Stimulated activated CD4-positive, alpha-beta T cell treated with anti-CD3 and anti-CD28 coated beads, Interleukin-1b, Interleukin-23, amount 100 ng/mL, for 48 hours (primary cell): ENCODE data around the gene CMTM7.
A peak's percentile ranks its signal among the peaks of the same experiment; 100 is the strongest.

Experiments
- DNase-seq: peaks from one replicate; pipeline ENCODE4 v3.0.0-alpha.2; 2020

Gene CMTM7

DNA sequence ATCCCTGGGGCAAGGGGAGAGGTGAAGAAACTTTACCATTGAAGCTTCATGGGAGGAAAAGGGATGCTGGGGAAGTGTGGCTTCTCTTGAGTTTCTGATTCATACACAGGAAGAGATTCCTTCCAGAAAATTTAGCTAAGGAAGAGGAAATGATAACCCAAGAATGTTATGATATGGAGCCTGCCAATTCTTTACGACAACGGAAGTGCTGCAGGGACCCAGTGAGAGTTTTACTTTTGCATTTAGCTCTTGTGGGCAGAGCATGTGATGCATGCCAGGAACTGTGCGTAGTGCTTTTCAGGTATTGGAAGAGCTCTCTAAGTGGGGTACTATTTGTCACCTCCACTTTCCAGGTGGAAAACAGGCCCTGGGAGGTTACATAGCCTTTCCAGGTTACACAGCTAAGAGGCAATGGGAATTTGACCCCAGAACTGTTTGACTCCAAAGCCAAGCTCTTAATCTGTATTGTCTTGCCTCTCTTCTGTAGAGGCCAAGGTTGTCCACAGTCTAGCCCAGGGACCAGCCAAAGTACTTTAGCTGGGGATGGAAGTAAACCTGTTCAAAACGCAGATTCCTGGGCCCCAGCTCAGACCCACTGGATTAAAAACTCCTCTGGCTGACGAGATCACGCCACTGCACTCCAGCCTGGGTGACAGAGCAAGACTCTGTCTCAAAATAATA lies 23.0 kb downstream of the CMTM7 start:
- no peak for DNase-seq

DNA sequence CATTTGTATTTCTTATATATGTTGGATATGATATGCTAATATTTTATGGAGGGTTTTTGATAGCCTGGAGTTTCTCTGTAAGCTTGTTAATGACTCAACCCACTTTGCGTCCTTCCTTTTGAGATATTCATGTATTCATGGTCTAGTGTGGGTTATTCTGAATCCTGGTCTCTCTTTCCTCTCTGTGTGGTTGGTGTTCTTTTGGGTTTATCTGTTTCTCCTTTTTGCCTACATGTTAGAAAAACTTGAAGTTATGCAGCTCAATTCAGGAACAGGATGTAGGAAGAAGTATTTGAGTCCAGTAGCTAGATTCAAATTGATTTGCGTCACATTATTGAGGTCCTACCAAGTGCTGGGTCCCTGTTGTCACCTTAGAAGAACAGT lies 28.1 kb downstream of the CMTM7 start:
- DNase-seq: no peak

DNA sequence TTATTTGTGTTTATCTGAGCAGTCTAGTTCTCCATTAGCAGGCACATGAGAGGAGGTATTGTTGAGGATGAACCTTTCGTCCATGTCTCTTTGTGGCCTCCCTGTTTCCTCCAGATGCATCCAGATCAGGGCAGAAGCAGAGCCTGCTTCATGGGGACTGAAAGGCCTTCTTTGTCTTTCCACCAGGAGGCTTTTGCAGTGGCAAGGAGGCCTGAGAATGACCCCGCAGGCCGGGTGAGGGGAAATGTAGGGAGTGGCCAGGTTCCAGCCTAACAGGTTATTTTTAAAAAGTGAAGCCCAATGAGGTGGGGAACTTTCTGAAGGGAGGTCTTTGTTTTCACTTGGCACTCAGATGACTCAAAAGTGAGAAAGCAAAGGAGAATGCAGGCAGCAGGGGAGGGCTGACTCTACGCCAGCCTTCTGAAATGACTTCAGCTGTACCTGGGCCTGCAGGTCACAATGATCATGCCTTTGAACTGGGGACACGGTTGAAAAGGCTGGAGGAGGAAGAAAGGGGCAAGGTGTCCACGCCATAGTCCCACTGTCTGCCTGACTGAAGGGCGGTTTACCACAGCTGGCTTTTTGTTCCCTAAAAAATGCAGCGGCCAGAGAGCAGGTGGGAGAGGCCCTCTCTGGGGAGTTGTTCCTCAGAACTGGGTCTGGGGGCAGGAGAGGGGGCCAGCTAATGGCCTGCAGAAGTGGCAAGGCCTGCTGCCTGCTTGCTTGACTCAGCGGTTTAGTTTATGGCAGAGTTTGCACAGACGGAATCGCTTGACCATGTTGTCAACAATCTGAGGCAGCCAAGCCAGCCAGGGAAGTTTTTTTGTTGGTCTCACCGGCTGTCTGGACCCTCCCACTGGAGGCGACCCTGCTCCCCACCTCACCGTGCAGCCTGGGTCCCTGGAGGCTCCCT lies 28.7 kb downstream of the CMTM7 start:
- DNase-seq: peak; percentile 64

DNA sequence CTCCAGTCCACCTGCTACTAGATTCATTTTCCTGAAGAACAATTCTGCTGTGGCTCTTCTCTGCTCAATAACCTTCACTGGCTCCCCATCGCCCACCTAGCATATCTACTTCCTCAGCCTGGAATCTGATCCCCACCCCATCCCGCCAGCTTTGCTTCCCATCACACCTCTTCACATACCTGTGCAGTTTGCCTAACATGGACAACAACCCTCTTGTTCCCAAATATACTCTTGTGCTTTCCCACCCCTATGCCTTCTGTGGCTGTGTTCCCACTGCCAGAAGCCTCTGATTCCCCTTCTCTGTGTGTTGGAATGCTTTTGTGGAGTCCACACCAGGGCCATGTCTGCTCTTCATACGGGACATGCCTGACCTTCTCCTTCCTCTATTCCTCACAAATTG lies 29.5 kb downstream of the CMTM7 start:
- DNase-seq: no peak

DNA sequence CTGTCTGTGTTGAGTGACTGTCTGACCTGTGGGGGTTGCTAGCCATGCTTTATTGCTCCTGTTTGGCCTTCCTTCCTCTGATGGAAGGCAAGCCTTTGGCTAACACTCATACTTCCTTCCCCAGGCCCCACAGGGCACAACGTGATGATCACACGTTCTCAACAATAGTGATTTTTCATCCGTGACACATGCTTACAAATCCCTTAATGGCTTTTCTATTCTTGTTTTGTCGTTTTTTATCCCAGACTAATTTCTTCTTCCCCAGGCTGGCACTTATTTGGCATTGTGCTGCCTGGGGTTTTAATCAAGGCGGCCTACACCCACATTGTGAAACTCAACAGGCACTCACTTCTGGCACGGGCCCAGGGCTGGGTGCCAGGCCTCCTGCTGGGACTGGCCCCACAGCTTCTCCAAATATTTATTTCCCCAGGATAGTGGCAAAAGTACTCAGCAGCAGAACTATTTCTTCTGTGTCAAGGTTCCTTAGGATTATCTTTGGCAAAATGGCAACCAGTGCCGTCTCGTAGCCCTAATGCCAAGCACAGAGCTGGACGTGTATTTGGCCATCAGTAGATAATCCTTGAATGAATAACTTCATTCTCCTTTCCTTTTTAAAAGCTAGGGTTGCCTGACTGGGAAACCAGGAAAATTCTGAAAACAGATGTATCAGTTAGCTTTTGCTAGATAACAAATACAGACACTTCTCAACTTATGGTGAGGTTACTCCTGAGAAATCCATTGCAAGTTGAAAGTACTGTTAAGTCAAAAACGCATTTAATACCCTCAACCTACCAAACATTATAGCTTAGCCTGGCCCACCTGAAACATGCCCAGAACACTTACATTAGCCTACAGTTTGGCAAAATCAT lies 30.6 kb downstream of the CMTM7 start:
- DNase-seq: no peak

DNA sequence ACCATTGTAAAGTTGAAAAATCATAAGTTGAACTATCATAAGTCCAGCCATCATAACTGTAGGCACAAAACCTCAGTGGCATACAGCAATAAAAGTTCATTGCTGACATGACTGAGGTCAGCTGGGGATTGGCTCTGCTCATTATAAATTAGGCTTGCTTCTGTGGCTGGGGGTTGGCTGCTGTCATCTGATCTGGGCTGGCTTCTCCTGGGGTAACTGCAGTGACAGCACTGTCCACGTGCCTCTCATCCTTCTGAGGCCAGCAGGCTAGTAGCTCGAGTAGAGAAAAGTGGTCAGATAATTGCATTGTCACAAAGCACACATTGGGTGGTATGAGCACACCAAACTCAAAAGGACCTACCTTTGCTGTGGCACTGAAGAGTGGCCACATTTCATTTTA lies 31.3 kb downstream of the CMTM7 start:
- no peak for DNase-seq

DNA sequence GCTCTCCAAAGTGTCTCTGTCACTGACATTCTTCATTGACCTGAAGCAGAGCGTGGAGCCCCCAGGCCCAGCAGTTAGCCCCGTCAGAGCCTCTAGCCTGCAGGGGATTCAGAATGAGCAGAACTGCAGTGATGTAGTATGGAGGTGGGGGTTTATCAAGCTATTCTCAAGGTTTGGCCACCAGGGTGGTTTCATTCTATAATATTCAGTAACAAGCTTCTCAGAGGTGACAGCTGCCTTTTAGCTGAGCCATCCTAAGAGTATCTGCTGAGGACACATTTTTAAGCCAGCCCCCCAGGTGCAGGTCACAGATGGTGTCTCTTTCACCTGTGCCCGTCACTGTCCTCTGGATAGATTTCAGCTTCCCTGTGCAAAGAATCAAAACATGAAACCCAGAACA lies 31.9 kb downstream of the CMTM7 start:
- DNase-seq: no peak

DNA sequence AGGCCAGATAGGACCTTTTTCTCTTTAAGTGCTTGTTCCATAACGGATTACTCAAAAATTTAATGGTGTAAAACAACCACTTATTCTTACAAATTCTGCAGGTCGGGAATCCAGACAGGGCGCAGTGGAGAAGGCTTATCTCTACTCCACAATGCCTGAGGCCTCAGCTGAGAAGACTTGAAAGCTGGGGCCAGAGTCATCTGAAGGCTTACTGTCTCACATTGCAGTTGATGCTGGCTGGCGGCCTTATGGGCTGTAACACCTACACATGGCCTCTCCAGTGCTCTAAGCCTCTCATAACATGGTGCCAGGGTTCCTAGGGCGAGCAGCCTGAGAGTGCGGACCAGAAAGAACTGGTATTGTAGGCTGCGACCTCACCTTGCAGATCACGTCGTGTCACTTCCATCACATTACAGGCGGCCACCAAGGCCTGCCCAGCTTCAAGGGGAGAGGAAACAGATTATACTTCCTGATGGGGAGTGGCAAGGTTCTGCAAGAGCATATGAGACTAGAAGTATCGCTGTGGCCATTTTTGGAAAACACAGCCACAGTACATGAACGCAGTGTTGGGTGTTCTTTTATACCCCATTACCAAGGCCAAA lies 32.4 kb downstream of the CMTM7 start:
- DNase-seq: no peak

DNA sequence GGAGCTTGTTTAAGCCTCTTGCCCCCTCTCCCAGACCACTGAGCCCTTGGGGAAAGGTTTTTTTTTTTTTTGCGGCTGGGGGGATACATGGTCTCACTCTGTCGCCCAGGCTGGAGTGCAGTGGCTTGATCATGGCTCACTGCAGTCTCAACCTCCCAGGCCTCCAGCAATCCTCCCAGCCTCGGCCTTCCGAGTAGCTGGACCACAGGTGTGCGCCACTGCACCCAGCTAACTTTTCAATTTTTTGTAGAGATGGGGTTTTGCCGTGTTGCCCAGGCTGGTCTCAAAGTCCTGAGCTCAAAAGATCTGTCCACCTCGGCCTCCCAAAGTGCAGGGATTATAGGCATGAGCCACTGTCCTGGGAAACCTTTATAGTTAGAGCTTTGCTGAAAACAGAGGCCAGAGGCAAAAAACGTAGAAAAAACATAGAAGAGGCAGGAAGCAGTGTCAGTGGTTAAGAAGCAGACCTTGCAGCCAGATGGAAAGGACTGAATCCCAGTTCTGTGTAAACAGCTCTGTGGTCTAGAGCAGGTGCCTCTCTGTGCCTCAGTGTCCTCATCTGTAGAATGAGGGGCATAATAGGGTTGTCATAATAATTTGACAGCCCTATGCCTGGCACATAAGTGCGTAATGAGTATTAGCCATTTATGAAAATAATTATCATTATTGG lies 33.1 kb downstream of the CMTM7 start:
- DNase-seq: no peak

DNA sequence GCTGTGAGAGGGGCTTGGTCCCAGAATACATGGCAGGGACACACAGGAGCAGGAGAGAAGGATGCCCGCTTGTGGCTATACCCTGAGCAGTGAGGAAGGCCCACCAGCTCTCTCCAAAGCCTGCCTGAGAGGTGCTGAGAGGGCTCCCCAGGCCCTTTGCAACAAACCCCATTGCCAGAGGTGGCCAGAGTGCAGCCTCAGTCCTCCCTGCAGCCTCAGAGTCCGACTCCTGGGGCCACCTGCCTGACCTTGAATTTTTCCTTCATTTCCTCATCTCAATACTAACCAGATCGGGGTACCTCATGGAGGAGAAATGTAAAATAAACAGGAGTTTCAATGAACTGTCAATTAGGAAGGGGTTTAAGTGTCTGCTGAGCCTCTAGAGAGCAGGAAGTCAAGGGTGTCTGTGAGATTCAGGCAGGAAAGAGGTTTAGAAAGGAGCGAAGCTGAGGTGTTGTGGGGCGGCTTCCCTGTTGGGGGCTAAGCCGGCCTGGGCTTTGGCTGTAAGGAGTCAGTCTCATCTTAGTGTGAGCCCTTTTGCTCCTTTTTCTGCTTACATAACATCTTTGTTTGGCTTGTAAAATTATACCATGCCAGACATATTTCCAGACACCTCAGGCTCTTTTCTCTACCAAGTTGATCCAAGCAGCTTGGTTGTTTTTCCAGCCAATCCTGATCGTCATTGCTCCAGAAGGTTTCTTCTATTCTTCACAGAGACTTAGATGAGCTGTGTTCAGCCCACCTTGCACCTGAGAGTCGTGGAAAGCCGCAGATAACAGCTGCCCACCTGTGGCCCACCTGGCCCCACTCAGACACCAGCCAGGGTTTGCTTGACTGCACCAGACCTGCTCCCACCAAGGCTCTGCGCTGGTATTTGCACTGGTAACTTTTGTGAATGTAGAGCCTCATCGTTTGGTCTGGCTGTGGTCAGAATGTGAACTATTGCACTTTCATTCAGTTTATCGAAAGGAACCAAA lies 36.7 kb downstream of the CMTM7 start:
- no peak for DNase-seq

DNA sequence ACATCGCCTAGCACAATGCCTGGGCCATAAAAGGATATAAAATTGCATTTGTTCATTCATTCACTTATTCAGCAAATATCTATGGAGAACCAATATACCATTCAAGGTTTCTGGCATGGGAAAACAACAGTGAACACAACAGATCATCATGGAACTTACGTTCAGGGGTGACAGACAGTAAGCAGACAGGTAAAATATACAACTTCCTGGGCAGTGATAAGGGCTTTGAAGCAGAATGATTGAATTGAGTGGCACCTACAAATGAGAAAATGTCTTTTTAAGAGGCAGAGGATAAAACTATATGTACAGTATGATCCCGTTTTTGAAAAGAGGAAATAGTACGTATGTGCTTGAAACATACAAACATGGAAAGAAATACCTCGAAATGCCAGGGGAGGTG lies 39.2 kb downstream of the CMTM7 start:
- DNase-seq: no peak

DNA sequence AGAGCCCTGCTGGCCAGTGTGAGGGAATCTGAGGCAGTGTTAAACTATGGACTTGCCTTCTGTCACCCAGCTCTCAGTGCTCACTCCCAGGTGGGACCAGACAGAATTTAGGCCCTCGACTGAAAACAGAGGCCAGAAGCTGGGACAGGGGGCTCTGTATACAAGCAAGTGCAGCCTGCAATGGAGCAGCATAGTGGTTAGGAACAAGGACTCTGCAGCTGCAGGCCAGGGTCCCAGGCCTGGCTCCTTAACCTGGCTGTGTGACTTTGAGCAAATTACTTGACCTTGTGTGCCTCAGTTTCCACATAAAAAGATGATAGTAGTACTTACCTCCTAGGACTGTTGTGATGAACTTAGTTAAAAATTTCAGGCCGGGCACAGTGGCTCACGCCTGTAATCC lies 39.8 kb downstream of the CMTM7 start:
- DNase-seq: no peak

DNA sequence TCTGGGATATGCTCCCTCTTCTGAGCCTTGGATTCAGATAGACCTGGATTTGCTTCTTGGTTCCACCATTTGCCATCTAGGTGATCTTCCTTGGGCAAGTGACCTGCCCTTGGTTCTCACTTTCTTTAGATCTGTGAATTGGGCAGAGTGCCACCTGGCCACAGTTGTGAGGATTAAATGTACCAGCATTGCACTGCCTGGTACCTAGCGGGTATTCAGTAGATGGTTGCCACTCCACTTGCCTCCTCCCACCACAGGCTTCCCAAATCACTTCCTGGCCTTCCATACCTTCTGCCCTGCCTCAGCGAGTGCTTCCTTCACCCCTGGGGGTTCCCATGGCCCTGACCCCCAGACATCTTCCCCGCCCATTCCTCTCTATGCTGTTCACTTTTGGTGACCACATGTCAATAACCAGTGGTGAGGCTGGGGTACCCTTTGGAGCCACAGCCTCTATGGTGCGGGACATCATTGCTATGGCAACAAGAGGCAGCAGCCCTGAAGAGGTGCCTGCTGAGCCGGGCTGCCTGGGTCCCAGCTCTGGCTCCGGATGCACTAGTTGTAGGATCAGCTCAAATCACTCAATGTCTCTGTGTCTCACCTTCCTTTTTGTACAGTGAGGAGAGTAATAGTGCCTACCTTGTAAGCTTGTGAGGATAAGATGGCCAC lies 40.5 kb downstream of the CMTM7 start:
- DNase-seq: no peak

DNA sequence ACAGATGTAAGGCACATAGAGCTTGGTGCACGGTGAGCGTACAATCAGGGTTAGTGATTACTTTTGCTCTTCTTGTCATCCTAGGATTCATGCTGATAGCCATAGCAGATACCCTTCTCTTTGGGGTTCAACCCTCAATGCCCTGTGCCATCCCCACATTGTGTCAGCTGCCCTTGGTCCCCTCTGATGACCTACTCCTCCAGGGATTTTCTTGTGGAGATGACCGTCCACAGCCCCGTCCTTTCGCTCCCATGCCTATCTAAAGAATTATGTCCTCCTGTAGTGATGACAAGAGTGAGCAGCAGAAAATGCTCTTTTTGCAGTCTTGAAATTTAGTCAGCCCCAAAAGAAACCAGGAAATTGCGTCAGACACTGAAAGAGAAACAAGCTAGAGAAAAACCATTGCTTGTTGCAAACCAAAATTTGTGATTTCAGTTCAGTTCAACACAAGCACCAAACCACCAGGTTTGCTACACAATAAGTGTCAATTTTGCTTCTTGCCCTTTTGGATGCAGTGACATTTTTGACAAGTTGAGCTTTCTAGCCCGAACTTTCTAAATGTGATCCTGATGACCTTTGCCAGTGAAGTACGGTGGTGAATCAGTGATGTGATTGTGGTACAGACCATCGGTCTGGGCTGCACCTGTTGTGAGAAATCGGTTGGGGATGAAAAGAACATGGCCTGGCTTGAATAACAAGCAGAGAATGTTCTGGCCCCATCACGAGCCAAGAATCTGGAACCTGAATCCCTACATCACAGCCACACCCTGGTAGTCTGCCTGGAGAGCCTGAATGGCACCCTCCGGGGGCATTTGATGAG lies 41.3 kb downstream of the CMTM7 start:
- peak; percentile 44 for DNase-seq

DNA sequence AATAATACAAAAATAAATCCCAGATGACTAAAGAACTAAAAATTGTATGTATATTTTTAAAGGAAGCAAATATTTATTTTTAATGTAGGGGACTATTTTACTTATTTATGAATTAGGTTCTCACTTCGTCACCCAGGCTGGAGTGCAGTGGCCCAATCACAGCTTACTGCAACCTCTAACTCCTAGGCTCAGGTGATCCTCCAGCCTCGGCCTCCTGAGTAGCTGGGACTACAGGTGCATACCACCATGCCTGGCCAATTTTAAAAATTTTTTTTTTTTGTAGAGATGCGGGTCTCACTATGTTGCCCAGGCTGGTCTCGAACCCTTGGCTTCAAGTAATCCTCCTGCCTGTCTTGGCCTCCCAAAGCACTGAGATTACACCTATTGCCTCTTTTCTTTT lies 42.6 kb downstream of the CMTM7 start:
- DNase-seq: no peak

DNA sequence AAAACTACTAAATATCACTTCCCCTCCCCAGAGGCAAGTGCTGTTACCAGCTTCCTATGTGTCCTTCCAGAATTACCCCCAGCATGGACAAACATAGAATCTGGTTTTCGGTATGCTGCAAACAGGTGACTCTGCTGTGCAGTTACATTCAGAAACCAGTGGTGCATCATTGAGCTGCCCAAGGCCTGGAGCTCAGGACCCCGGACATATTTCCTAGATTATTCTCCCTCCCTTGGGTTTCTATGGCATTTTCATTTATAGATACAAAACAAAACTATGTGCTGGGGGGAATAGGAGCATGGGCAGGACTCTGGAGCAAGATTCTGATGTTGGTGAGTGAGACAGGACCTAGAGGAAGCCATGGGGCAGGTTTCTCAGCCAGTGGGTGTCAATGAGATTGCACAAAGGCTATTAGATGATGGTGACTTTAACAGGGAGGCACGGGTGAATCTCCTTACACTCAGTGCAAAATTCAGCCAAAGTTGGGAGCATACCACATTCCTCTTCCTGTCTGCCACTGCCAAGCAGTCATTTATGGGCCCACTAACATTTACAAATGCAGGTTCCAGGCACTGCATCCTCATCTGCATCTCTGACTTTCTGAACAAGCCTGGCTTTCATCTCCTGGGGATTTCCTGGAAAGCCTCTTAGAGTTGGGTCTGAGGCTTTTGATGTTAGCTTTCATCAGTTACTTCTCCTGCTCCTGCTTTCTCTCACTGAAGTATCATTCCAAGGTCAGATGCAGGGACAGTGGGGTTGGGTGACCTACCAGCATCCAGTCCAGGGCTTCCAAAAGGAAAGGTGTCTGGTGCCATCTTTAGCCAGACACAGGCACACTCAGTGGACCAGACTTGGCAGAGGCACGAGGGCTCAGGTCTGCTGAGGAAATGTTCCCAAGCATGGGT lies 44.5 kb downstream of the CMTM7 start:
- DNase-seq: no peak

DNA sequence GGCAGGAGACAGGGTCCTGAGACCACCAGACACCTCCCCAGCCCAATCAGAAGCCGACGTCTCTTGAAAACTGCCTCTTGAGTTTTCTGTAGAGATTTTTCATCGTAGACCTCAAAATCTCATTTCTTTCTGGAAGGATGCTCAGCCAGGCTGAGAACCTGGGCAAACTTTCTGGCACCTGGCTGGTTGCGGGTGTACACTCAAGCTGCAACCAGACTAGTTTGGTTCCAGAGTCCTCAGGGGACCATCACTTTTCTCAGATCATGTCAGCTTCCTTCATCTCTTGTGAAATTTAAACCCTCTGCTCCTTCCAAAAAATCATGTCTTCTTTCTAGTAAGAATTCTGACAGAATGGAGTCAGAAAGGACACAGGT lies 45.1 kb downstream of the CMTM7 start:
- no peak for DNase-seq

DNA sequence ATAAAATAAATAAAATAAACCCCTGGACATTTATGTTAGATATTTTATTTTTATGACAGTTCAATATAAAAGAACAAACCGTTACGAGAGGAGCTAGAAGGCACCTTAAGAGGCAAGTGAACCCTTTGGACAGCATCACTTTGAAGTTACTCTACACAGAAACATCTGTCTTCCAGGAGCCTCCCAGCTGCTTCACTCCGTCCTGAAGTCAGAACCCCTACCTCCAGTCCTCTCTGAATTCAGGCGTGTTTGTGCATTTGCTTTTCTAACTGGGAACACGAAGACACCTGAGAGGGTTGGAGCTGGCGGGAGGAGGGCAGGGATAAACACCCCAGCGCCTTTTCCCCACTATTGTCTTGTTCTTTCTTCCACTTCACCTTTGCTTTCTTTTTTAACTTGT lies 46.2 kb downstream of the CMTM7 start:
- DNase-seq: no peak
